K562 (cell line): Measurements from ENCODE around the gene PHF21A. TPM values are rescaled to one million over a fixed set of nuclear protein-coding genes. Genes with fewer than 3 reads are reported as not detected.
A peak's percentile ranks its signal among the peaks of the same experiment; 100 is the strongest.

ENCODE experiments used
- CAMTA2 ChIP-seq: fragments of 250-450 bp; sonication (Bioruptor Pico); conservative IDR thresholded peaks from 2 replicates; pipeline ENCODE4 v1.5.1; 2022
- DPF2 ChIP-seq: fragments of 450-650 bp; IDR thresholded peaks from 2 replicates; pipeline ENCODE4 v1.6.1; 2016
- PHF8 ChIP-seq: fragments of 200-600 bp; sonication (generic); IDR thresholded peaks from 2 replicates; pipeline ENCODE4 v1.6.1; 2012; ENCODE audit warnings: mixed run types, mild to moderate bottlenecking, inconsistent platforms, low read length, moderate library complexity, borderline replicate concordance
- ZKSCAN8 ChIP-seq: fragments of 200-800 bp; sonication (Bioruptor generic); IDR thresholded peaks from 2 replicates; pipeline ENCODE4 v1.6.1; 2016; ENCODE audit warnings: missing genetic modification characterization, missing compliant biosample characterization
- polyA plus RNA-seq, 8 experiments: library from polyadenylated mRNA; depleted of rRNA in 4 of 8; stranded (reverse) in 5 of 8; unstranded in 3 of 8; fragments of >200 nt; fragmentation: Nextera tagmentation in 2 of 8; fragmentation: Illumina TruSeq in 1 of 8; extraction: Ambion mirVana in 2 of 8; extraction: Trizol in 1 of 8; gene quantifications; 2 replicates each; pipeline versions ENCODE4 v1.2.1 to v1.2.3, GENCODE V29; 2011 to 2014; ENCODE audit warnings: inconsistent platforms in 1 of 8, missing spikeins in 1 of 8
- total RNA-seq, 7 experiments: library from RNA; depleted of rRNA in 6 of 7; stranded (reverse); fragments of >200 nt in 6 of 7; fragmentation: Illumina TruSeq in 2 of 7; extraction: Trizol in 2 of 7; gene quantifications; 2 replicates each; pipeline versions ENCODE4 v1.2.1 to v1.2.3, GENCODE V29; 2011 to 2021; ENCODE audit warnings: low replicate concordance in 1 of 7
- TF ChIP-seq, protein P1 (sequence below): sonication (generic); formaldehyde crosslinking; IDR thresholded peaks from 2 replicates; pipeline ENCODE4 v1.4.0; 2020; ENCODE audit warnings: mild to moderate bottlenecking, missing genetic modification reagents
- TF ChIP-seq, protein P2 (sequence below): conservative IDR thresholded peaks from 2 replicates; pipeline ENCODE4 v1.6.1; 2011; ENCODE audit warnings: low read depth, mild to moderate bottlenecking, low read length; ENCODE audit not compliant: control insufficient read depth

PHF21A gene
- total and polyA plus RNA-seq, 9 of the 15 experiments (the other 6 are each of a cell fraction or from before 2014, with no cell fraction given): 1.5 to 32.4 (median 10.7) TPM

DNA sequence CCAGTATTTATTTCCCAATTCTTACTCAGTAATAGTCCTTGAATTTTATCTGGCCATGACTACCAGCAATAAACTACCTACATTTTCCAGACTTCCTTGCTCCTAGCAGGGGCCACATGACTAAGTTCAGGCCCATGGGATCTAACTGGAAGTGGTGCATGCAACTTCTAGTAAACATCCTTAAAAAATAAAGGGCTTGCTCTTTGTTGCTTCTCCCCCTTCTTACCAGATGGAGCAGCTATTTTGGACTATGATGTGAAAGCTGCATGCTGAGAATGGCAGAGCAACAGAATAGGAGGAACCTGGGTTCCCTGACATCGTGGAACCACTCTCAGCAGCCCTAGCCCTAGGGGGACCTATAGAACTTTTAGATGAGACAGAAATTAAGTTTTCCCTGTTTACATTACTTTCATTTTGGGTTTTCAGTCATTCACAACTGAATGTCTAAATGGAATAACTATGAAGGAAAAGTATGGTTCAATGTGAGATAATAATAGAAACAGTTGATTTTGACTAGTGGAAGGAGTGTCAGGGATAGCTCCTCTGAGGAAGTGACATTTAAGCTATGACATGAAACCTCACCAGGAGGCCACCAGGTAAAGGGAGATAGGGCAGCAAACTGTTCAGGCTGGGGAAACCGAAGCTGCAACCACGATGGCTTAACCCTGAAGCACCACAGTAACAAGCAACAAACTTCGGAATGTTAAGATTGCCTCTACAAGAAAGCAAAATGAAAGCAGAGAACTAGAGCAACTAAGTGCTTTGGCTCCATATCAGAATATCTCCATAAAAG is 48.9 kb downstream of the PHF21A start (continued):
- TF ChIP-seq, protein P1, sequence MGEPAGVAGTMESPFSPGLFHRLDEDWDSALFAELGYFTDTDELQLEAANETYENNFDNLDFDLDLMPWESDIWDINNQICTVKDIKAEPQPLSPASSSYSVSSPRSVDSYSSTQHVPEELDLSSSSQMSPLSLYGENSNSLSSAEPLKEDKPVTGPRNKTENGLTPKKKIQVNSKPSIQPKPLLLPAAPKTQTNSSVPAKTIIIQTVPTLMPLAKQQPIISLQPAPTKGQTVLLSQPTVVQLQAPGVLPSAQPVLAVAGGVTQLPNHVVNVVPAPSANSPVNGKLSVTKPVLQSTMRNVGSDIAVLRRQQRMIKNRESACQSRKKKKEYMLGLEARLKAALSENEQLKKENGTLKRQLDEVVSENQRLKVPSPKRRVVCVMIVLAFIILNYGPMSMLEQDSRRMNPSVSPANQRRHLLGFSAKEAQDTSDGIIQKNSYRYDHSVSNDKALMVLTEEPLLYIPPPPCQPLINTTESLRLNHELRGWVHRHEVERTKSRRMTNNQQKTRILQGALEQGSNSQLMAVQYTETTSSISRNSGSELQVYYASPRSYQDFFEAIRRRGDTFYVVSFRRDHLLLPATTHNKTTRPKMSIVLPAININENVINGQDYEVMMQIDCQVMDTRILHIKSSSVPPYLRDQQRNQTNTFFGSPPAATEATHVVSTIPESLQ (CRISPR knock-in tag): 0 out of 2 replicates have a peak, but pooled peaks have one; percentile 36
- TF ChIP-seq PHF8: no peak
- TF ChIP-seq ZKSCAN8 (CRISPR knock-in tag): no peak
- 0 out of 2 replicates have a peak, but pooled peaks have one; percentile 24 for TF ChIP-seq DPF2
- TF ChIP-seq, protein P2, sequence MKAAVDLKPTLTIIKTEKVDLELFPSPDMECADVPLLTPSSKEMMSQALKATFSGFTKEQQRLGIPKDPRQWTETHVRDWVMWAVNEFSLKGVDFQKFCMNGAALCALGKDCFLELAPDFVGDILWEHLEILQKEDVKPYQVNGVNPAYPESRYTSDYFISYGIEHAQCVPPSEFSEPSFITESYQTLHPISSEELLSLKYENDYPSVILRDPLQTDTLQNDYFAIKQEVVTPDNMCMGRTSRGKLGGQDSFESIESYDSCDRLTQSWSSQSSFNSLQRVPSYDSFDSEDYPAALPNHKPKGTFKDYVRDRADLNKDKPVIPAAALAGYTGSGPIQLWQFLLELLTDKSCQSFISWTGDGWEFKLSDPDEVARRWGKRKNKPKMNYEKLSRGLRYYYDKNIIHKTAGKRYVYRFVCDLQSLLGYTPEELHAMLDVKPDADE: no peak
- no peak for TF ChIP-seq CAMTA2
